Mesenchymal stem cell (in vitro differentiated cells and primary cell): ENCODE results near the gene SIRPD.

Experiments used
- DNase-seq: peaks from one replicate; pipeline ENCODE4 v3.0.0-alpha.2; 2013
- H2AFZ ChIP-seq: one replicate; pipeline ENCODE4 v1.6.1; 2013; ENCODE audit warnings: low read depth, mild to moderate bottlenecking, control low read depth, inconsistent platforms, low read length, moderate library complexity
- H2AK5ac ChIP-seq: 2 replicates; pipeline ENCODE4 v1.6.1; 2013; ENCODE audit warnings: low read length, moderate library complexity, mild to moderate bottlenecking, inconsistent platforms; ENCODE audit not compliant: severe bottlenecking
- H2BK120ac ChIP-seq: one replicate; pipeline ENCODE4 v1.6.1; 2013; ENCODE audit warnings: low read depth, mild to moderate bottlenecking, inconsistent platforms, low read length, moderate library complexity
- H2BK12ac ChIP-seq, 2 experiments: one replicate each; pipeline ENCODE4 v1.6.1; 2013; ENCODE audit warnings: inconsistent platforms in 2 of 2, low read length in 2 of 2, mild to moderate bottlenecking in 2 of 2, moderate library complexity in 2 of 2, control low read depth in 1 of 2
- H2BK15ac ChIP-seq: one replicate; pipeline ENCODE4 v1.6.1; 2013; ENCODE audit warnings: mild to moderate bottlenecking, low read depth, inconsistent platforms; ENCODE audit not compliant: poor library complexity, severe bottlenecking
- H2BK5ac ChIP-seq: 2 replicates; pipeline ENCODE4 v1.6.1; 2013; ENCODE audit warnings: low read depth, mild to moderate bottlenecking, low read length, control low read depth, inconsistent platforms; ENCODE audit not compliant: poor library complexity, severe bottlenecking
- H3K14ac ChIP-seq, 2 experiments: one replicate each; pipeline ENCODE4 v1.6.1; 2013; ENCODE audit warnings: inconsistent platforms in 2 of 2, low read length in 2 of 2, control low read depth in 1 of 2, mild to moderate bottlenecking in 1 of 2, moderate library complexity in 1 of 2
- H3K18ac ChIP-seq, 2 experiments: one replicate each; pipeline ENCODE4 v1.6.1; 2013; ENCODE audit warnings: inconsistent platforms in 2 of 2, low read length in 2 of 2, control low read depth in 1 of 2, low read depth in 1 of 2, mild to moderate bottlenecking in 1 of 2
- H3K23ac ChIP-seq, 2 experiments: one replicate each; pipeline ENCODE4 v1.6.1; 2013; ENCODE audit warnings: inconsistent platforms in 2 of 2, low read length in 2 of 2, mild to moderate bottlenecking in 2 of 2, moderate library complexity in 2 of 2, control low read depth in 1 of 2
- H3K27ac ChIP-seq: 2 replicates; pipeline ENCODE4 v1.5.1; 2013; ENCODE audit warnings: mild to moderate bottlenecking, moderate library complexity, low read length, control low read depth, inconsistent platforms; ENCODE audit not compliant: poor library complexity, severe bottlenecking
- H3K27me3 ChIP-seq, 2 experiments: 2 replicates each; pipeline versions ENCODE4 v1.6.1 to v1.7.0; 2013; ENCODE audit warnings: low read length in 2 of 2, mild to moderate bottlenecking in 2 of 2, moderate library complexity in 2 of 2, control low read depth in 1 of 2, inconsistent platforms in 1 of 2; ENCODE audit not compliant: control insufficient read depth in 1 of 2, insufficient read depth in 1 of 2
- H3K36me3 ChIP-seq, 2 experiments: 2 replicates each; pipeline versions ENCODE4 v1.6.1 to v1.7.0; 2013; ENCODE audit warnings: low read length in 2 of 2, control low read depth in 1 of 2, inconsistent platforms in 1 of 2, low read depth in 1 of 2, mild to moderate bottlenecking in 1 of 2; ENCODE audit not compliant: insufficient read depth in 2 of 2, control insufficient read depth in 1 of 2
- H3K4ac ChIP-seq, 2 experiments: one replicate each; pipeline ENCODE4 v1.6.1; 2013; ENCODE audit warnings: inconsistent platforms in 2 of 2, low read length in 2 of 2, mild to moderate bottlenecking in 2 of 2, moderate library complexity in 2 of 2, control low read depth in 1 of 2, low read depth in 1 of 2
- H3K4me1 ChIP-seq: 2 replicates; pipeline ENCODE4 v1.6.1; 2013; ENCODE audit warnings: low read depth, low read length, control low read depth; ENCODE audit not compliant: control insufficient read depth, insufficient read depth
- H3K4me2 ChIP-seq: 2 replicates; pipeline ENCODE4 v1.6.1; 2013; ENCODE audit warnings: low read length, mild to moderate bottlenecking, inconsistent platforms; ENCODE audit not compliant: poor library complexity, severe bottlenecking
- H3K4me3 ChIP-seq, 2 experiments: 2 replicates each; pipeline versions ENCODE4 v1.5.1 to v1.7.0; 2013; ENCODE audit warnings: low read length in 2 of 2, mild to moderate bottlenecking in 2 of 2, control low read depth in 1 of 2, low read depth in 1 of 2; ENCODE audit not compliant: insufficient read depth in 1 of 2
- H3K79me1 ChIP-seq: replicated peaks from 2 replicates; pipeline ENCODE4 v1.6.1; 2013; ENCODE audit warnings: mild to moderate bottlenecking, control low read depth, low read length, inconsistent platforms; ENCODE audit not compliant: poor library complexity, severe bottlenecking
- H3K9ac ChIP-seq: 2 replicates; pipeline ENCODE4 v1.7.0; 2013; ENCODE audit warnings: mild to moderate bottlenecking, low read length, moderate library complexity
- H3K9me3 ChIP-seq: 2 replicates; pipeline ENCODE4 v1.7.0; 2013; ENCODE audit warnings: mild to moderate bottlenecking, low read length; ENCODE audit not compliant: control insufficient read depth
- H4K8ac ChIP-seq: one replicate; pipeline ENCODE4 v1.6.1; 2013; ENCODE audit warnings: inconsistent platforms, mild to moderate bottlenecking, low read length, moderate library complexity
- H4K91ac ChIP-seq: one replicate; pipeline ENCODE4 v1.6.1; 2013; ENCODE audit warnings: mild to moderate bottlenecking, low read length, inconsistent platforms
- WGBS: methylation state at CpG from one replicate; pipeline ENCODE4 v1.1.7; 2013; ENCODE audit warnings: mixed read lengths; 5-methylcytosine and 5-hydroxymethylcytosine counted together

The SIRPD gene

GRCh38 chr20:1563598-1563997 lies 6.1 kb upstream of the SIRPD start:
- Histone ChIP-seq H2AK5ac (no peak overlapping the region), H3K4me3 (no peak overlapping the region), H2BK120ac (no peak overlapping the region), H3K4me1 (peaks cover 6% of the 10 kb centered on the region), H3K18ac (no peak overlapping the region), H4K91ac (no peak overlapping the region), H2BK15ac (no peak overlapping the region), H3K23ac (no peak overlapping the region), H3K27me3 (peaks cover 0 to 12% of the 10 kb centered on the region in 2 experiments), H3K4me2 (no peak overlapping the region), H3K36me3 (no peaks in the 10 kb centered on the region), H3K79me1 (no peaks in the 10 kb centered on the region), H3K9ac (no peak overlapping the region), H2BK5ac (no peak overlapping the region), H3K4ac (no peak overlapping the region), H2AFZ (no peak overlapping the region), H3K14ac (no peak overlapping the region), H4K8ac (no peak overlapping the region), H3K27ac (no peak overlapping the region), H2BK12ac (no peak overlapping the region), H3K9me3 (peaks cover 14% of the 10 kb centered on the region)
- no peak for DNase-seq
- 90% methylated on average over 1 of the region's 2 CpGs for WGBS

GRCh38 chr20:1562622-1563021 lies 5.1 kb upstream of the SIRPD start:
- DNase-seq: no peak
- Histone ChIP-seq H3K27ac (no peak overlapping the region), H3K4me2 (no peak overlapping the region), H3K79me1 (no peaks in the 10 kb centered on the region), H2BK12ac (no peak overlapping the region), H3K23ac (no peak overlapping the region), H3K4ac (no peak overlapping the region), H2BK5ac (no peak overlapping the region), H3K36me3 (no peaks in the 10 kb centered on the region), H3K18ac (no peak overlapping the region), H3K4me1 (peaks cover 4% of the 10 kb centered on the region), H2AFZ (no peak overlapping the region), H4K8ac (no peak overlapping the region), H2BK15ac (no peak overlapping the region), H2BK120ac (no peak overlapping the region), H4K91ac (no peak overlapping the region), H2AK5ac (no peak overlapping the region), H3K9ac (no peak overlapping the region), H3K27me3 (peaks cover 0 to 19% of the 10 kb centered on the region in 2 experiments), H3K9me3 (peaks cover 14% of the 10 kb centered on the region), H3K14ac (no peak overlapping the region), H3K4me3 (no peak overlapping the region)
- 68% methylated on average over 2 of the region's 2 CpGs for WGBS

GRCh38 chr20:1561350-1561749 lies 3.8 kb upstream of the SIRPD start:
- Histone ChIP-seq H2BK5ac (no peak overlapping the region), H3K14ac (no peak overlapping the region), H2AK5ac (no peak overlapping the region), H4K8ac (no peak overlapping the region), H3K79me1 (no peaks in the 10 kb centered on the region), H2BK12ac (no peak overlapping the region), H2BK15ac (no peak overlapping the region), H2AFZ (no peak overlapping the region), H3K18ac (no peak overlapping the region), H3K4me2 (no peak overlapping the region), H2BK120ac (no peak overlapping the region), H3K27me3 (peaks cover 0 to 21% of the 10 kb centered on the region in 2 experiments), H3K9me3 (peaks cover 14% of the 10 kb centered on the region), H3K4me1 (no peaks in the 10 kb centered on the region), H3K36me3 (no peaks in the 10 kb centered on the region), H3K23ac (no peak overlapping the region), H3K27ac (no peak overlapping the region), H3K9ac (no peak overlapping the region), H3K4me3 (no peak overlapping the region), H3K4ac (no peak overlapping the region), H4K91ac (no peak overlapping the region)
- no peak for DNase-seq
- WGBS: 80% methylated on average over 2 of the region's 2 CpGs

- no peaks in the 10 kb centered on the region for H3K4me1 ChIP-seq
- H2BK15ac ChIP-seq: no peak overlapping the region
- H3K18ac ChIP-seq: no peak overlapping the region
- H3K9me3 ChIP-seq: peaks cover 8% of the 10 kb centered on the region
- no peak overlapping the region for H4K91ac ChIP-seq
- no peak overlapping the region for H3K4ac ChIP-seq
- H3K27ac ChIP-seq: no peak overlapping the region
- no peak overlapping the region for H4K8ac ChIP-seq
- no peak overlapping the region for H3K9ac ChIP-seq
- H2BK12ac ChIP-seq: no peak overlapping the region
- H3K4me3 ChIP-seq: no peak overlapping the region
- H3K14ac ChIP-seq: no peak overlapping the region
- H2AFZ ChIP-seq: no peak overlapping the region
- H2BK120ac ChIP-seq: no peak overlapping the region
- H2BK5ac ChIP-seq: no peak overlapping the region
- H3K79me1 ChIP-seq: no peaks in the 10 kb centered on the region
- no peak overlapping the region for H2AK5ac ChIP-seq
- no peaks in the 10 kb centered on the region for H3K36me3 ChIP-seq
- no peak for DNase-seq
- H3K4me2 ChIP-seq: no peak overlapping the region
- no peak overlapping the region for H3K23ac ChIP-seq
- peaks cover 0 to 19% of the 10 kb centered on the region in 2 experiments for H3K27me3 ChIP-seq
These were observed 1.6 kb downstream of the SIRPD start for GRCh38 chr20:1555952-1556351.
